Hair follicular keratinocyte (primary cell): Measurements from ENCODE around the gene ARVCF. TPM values are rescaled to one million over a fixed set of nuclear protein-coding genes. Genes with fewer than 3 reads are reported as not detected.

Source experiments
- total RNA-seq: library from RNA; depleted of rRNA; stranded (reverse); fragments of >200 nt; gene quantifications from 2 replicates; pipeline ENCODE4 v1.2.3, GENCODE V29; 2015

ARVCF gene, protein sequence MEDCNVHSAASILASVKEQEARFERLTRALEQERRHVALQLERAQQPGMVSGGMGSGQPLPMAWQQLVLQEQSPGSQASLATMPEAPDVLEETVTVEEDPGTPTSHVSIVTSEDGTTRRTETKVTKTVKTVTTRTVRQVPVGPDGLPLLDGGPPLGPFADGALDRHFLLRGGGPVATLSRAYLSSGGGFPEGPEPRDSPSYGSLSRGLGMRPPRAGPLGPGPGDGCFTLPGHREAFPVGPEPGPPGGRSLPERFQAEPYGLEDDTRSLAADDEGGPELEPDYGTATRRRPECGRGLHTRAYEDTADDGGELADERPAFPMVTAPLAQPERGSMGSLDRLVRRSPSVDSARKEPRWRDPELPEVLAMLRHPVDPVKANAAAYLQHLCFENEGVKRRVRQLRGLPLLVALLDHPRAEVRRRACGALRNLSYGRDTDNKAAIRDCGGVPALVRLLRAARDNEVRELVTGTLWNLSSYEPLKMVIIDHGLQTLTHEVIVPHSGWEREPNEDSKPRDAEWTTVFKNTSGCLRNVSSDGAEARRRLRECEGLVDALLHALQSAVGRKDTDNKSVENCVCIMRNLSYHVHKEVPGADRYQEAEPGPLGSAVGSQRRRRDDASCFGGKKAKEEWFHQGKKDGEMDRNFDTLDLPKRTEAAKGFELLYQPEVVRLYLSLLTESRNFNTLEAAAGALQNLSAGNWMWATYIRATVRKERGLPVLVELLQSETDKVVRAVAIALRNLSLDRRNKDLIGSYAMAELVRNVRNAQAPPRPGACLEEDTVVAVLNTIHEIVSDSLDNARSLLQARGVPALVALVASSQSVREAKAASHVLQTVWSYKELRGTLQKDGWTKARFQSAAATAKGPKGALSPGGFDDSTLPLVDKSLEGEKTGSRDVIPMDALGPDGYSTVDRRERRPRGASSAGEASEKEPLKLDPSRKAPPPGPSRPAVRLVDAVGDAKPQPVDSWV
- total RNA-seq: 15.1 and 16.1 TPM in 2 replicates

GRCh38 chr22:20016734-20017621 is at the start of gene ARVCF:
Gene ARVCF (minus strand): TSS chr22:20016823. CDS start chr22:19990794, 26,029 bp downstream.

DNA sequence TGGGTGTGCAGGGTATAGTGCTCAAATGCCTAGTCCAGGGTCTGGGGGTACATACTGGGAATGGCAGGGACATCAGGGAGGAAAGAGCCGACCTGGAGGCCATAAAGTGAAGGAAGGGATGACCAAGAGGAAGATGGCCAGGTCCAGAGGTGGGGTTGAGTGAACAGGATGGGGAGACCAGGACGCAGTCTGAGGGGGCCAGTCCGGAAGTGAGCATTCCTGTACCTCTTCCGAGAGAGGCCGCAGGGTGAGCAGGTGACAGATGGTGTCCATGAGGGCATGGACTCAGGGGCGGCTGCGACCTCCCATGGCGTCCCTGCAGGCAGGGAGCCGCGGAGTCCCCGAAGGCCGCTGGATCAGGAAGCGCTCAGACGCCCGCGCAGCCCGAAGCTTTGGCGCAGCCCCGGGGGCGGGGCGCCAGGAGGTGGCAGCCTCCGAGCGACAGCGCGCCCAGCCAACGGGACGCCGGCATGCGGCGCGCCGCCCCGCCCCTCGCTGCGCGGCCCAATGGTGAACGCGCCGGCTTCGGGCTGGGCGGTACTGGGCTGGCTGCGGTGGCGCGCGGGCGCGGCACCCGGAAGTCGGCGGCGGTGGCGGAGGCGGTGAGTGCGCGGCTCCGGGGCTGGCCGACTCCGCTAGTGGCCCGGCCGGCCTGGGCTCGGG is 4.0 kb upstream of the ARVCF start, which contains the start of gene TANGO2:
Gene TANGO2, plus strand, starts transcription at position 578 of the 663 bp plus-strand sequence. CDS start 15,689 bp downstream, outside the sequence.

DNA sequence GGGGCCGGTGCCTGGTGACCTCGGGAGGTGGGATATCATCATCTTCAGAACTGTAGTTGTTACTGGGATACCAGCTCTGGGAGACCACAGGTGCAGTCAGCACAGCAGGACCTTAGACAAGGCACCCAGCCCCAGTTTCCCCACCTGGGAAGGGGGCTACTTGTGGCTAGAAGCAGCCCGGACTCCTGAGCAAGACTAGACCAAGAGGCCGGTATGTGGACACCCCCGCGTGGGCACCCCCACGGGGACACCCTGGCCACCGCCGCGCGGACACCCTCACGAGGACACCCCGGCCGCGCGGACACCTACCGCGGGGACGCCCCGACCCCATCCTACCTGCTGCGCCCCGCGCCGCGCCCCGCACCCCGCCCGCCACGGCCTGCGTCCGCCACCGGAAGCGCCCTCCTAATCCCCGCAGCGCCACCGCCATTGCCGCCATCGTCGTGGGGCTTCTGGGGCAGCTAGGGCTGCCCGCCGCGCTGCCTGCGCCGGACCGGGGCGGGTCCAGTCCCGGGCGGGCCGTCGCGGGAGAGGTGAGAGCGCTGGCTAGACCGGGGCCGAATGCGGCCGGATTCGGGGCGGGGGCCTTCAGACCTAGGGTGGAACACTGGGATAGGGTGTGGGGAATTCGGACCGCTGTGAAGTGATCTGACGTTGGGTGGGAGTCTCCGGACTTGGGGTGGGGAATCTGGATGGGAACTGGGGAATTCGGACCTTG is 75.1 kb downstream of the ARVCF start, which contains the start of the genes COMT and TXNRD2:
Gene COMT, plus strand, starts transcription at position 408 of the 718 bp plus-strand sequence. CDS start 20,755 bp downstream, outside the sequence.
Gene TXNRD2, minus strand, starts transcription at position 454 of the 718 bp plus-strand sequence. Its CDS starts 15 bp downstream, at position 439.

Other genes with a start within 250 kb of the ARVCF start
- 25.3 and 35.2 TPM in 2 replicates for gene GNB1L, start 161.9 kb downstream of the ARVCF start, total RNA-seq
- 10.5 and 13.6 TPM in 2 replicates for gene RTL10, start 161.9 kb downstream of the ARVCF start, total RNA-seq
- 264 and 269 TPM in 2 replicates for gene COMT, start 75.1 kb downstream of the ARVCF start, total RNA-seq
- 9.5 and 13.8 TPM in 2 replicates for gene TXNRD2, start 75.0 kb downstream of the ARVCF start, total RNA-seq
- 16.3 and 18.7 TPM in 2 replicates for gene TANGO2, start 4.3 kb upstream of the ARVCF start, total RNA-seq
- gene DGCR8, start 63.4 kb upstream of the ARVCF start, total RNA-seq: 10.7 and 11.0 TPM in 2 replicates
- gene RANBP1, start 99.3 kb upstream of the ARVCF start, total RNA-seq: 421 and 961 TPM in 2 replicates
- 28.1 and 35.6 TPM in 2 replicates for gene TRMT2A, start 100.4 kb upstream of the ARVCF start, total RNA-seq
- 15.9 and 16.7 TPM in 2 replicates for gene ZDHHC8, start 115.0 kb upstream of the ARVCF start, total RNA-seq
- gene CCDC188, start 134.2 kb upstream of the ARVCF start, total RNA-seq: not detected in 2 replicates